GM03348 (cell line): ENCODE results near the gene CELSR1.

ENCODE experiments used
- DNase-seq: peaks from one replicate; pipeline ENCODE4 v3.0.0; 2012; ENCODE audit warnings: low spot score

CELSR1 gene

GRCh38 chr22:46348099-46348695, 189.2 kb downstream of the CELSR1 start:
- no peak for DNase-seq

DNA sequence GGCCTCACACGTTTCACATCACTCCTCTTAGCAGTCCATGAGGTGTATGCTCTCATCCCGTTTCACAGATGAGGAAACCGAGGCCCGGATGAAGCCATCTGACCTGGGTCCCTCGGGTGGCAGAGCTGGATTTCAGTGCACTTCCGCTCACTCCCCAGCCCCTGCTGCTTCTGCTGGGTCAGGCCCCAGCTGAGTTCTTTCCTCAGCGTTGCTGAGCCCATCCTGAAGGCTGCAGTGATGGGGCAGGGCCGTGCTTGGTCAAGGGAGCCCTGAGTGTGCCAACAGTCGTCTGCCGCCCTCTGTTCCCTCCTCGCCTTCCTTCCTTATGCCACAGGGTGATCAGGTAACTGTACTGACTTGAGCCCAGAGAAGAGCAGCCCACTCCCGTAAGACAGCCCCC, 189.8 kb downstream of the CELSR1 start:
- no peak for DNase-seq

- no peak for DNase-seq
Measured at GRCh38 chr22:46346680-46347405, 190.6 kb downstream of the CELSR1 start.

DNA sequence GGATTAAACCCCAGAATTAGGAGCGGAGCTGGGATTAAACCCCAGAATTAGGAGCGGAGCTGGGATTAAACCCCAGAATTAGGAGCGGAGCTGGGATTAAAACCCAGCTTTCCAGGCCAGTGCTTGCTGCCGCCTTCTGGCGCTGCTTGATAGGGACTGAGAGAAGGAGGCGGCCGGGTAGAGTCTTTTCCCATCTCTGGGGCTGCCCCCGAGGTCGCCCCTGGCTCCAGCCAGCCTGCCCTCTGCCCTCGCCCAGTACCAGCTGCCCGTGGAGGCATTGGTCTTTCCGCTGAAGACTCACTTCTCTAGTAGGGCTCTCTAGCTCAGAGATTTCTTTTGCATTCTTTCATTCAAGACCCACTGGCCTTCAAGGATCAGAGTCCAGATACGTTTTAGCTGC, 196.7 kb downstream of the CELSR1 start:
- DNase-seq: no peak

GRCh38 chr22:46339956-46340355, 197.5 kb downstream of the CELSR1 start:
- no peak for DNase-seq

- no peak for DNase-seq
Measured at GRCh38 chr22:46338636-46339035, 198.8 kb downstream of the CELSR1 start.

- DNase-seq: no peak
Measured at GRCh38 chr22:46337870-46338269, 199.6 kb downstream of the CELSR1 start.

GRCh38 chr22:46336119-46337078, 201.0 kb downstream of the CELSR1 start:
- DNase-seq: peak; percentile 56

GRCh38 chr22:46335201-46336118, 202.0 kb downstream of the CELSR1 start, which contains the start of gene TRMU:
Gene TRMU, plus strand, starts transcription at chr22:46335714. Its CDS starts 51 bp downstream, at chr22:46335765.
- DNase-seq: peak; percentile 99

- no peak for DNase-seq
Measured at GRCh38 chr22:46331496-46331895, 205.9 kb downstream of the CELSR1 start.

- DNase-seq: no peak
Measured at GRCh38 chr22:46330426-46330825, 207.0 kb downstream of the CELSR1 start.

DNA sequence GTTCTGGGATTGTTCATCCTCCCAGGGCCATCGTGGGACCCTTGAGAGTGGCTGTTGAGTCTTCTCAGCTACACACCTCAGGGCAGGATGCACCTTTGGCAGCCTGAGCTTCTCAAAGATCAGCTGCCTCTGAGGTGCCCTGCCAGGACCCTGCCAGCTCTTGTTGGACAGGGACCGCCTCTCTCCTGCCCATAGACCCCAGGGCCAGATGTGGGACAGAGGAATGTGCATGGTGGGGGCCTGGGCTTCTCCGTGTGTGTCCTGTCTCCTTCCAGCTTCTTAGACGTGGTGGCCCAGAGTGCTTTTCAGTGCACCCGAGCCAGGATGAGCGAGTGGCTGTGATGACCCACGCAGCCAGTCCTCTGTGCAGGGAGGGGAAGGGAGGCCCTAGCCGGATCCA, 207.8 kb downstream of the CELSR1 start:
- no peak for DNase-seq

DNA sequence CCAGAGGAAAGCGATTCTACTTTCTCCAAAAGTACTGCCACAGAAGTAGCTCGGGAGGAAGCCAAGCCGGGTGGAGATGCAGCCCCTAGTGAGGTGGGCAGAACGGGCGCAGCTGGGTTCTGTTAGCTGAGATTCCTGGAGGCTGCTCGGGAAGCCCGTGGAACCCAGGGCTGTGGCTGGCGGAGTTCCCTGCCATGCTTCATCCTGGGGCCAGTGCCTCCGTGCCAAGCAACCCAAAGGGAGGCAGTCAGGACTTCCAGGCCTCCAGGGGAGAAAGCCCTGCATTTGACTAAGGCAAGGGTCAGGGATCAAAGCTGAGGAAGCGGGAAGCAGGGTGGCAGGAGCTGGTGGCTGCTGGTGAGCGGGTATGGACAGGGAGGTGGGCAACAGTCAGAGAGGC, 208.6 kb downstream of the CELSR1 start:
- DNase-seq: no peak

DNA sequence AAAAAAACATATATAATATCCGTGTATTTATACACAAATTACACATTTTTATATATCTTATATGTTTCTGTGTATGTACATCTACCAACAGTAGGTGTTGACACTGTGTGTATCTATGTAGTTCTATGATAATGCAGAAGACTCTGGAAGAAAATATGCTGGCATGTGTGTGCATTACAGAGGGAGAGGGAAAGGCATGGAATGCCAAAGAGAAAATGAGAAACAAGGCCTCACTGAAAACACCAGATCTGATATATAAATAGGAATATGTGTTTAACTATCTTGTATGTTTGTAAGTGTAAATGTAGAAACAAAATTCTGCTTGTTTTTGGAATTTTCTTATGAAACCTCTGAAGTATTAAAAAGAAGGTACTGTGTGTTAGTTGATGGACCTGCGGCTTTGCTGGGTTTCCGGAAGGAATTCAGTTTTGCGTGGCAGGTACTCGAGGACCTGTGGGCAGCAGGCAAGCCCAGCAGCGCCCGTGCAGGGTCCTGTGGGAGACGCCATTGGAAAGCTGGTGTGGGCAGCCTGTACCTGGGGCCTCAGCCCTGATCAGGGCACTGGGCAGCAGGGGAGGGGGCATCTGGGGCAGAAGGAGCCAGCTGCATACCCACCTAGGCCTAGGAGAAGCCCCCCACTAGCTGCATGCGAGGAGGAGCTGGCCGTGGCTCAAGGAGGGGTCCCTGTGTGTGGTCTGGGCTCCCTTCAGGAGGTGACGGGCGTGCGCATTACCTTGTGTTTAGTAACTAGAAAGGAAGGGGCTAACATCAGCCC, 209.5 kb downstream of the CELSR1 start:
- no peak for DNase-seq

GRCh38 chr22:46326066-46326680, 211.2 kb downstream of the CELSR1 start:
- DNase-seq: no peak

GRCh38 chr22:46323162-46323561, 214.3 kb downstream of the CELSR1 start:
- no peak for DNase-seq

DNA sequence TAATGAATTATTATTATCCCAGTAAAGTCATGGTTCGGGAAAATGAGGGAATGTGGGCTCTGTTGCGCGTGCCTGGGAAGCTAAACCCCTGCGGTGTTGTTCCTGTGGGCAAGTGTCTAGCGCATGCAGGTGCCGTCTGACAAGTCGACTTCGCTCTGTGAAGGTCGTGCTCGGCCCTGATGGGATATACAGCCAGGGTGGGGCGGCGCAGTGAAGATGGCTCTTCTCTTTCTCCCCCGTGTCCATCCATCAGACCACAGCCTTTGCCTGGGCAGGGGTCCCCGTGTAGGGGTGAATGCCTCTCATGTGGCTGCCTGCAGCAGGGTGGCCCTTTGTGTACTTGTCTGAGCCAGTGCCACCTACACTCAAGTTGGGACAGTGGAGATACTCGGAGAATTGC, 214.7 kb downstream of the CELSR1 start:
- no peak for DNase-seq

DNA sequence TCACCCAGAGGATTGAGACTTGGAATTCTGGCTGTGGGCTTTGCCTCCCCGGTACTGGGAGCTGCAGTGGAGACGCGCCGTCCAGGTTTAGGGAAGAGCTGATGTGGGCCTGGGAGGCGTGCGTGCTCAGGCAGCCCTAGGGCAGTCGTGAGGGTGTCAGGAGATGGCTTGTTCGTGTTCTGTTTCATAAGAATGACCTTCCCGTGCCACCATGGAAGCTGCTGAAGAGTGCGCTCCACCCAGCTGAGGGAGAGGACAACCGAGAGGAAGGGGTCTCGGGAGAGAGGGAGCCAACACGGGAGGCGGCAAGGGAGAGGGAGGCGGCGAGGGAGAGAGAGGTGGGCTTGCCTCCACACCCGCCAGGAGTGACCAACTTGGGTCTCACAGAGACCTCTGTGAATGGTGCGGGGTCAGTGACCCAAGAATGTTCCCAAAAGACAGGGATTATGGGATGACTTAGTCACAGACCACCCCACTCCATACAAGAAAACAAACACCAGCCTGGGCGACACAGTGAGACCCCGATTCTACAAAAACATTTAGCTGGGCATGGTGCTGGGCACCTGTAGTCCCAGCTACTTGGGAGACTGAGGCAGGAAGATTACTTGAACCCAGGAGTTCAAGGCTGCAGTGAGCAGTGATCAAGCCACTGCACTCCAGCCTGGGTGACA, 216.6 kb downstream of the CELSR1 start:
- no peak for DNase-seq

DNA sequence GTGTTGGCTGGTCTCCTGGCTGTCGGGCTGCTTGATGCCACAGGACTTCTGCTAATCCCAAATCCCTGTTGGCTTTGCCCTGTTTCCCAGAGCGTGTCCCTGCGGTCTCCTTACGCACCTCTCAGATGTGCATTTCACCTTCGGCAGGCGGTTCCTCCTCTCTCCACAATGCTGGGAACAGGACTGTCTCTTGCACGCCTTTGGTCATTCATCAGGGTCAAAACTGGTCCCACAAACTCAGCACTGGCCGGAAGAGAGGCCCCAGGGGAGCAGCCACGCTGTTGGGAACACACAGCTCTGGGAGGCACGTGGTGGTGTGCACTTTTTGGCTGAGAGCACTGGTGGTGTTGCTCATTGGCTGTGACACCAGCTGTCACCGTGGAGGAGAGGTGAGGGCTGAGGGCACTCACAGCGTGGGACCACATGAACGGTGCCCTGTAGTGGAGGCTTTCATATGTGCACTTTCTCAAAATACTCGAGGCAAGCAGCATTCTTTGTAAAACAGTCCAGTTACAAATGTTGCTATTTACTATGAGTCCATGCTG, 217.2 kb downstream of the CELSR1 start:
- DNase-seq: no peak
